Cardiac muscle cell (in vitro differentiated cells and primary cell): ENCODE data around the gene CLEC7A. TPM values are rescaled to one million over a fixed set of nuclear protein-coding genes. Genes with fewer than 3 reads are reported as not detected.

Source experiments
- polyA plus RNA-seq: library from polyadenylated mRNA; unstranded; fragments of >200 nt; fragmentation: Nextera tagmentation; extraction: Ambion mirVana; gene quantifications from 2 replicates; pipeline ENCODE4 v1.2.1, GENCODE V29; 2016
- total RNA-seq: library from RNA; depleted of rRNA; stranded (reverse); fragments of >200 nt; gene quantifications from 2 replicates; pipeline ENCODE4 v1.2.3, GENCODE V29; 2016

Gene CLEC7A
- total and polyA plus RNA-seq, 2 experiments from 2014 or later, result not detected

Other genes with a start within 250 kb of the CLEC7A start
- gene KLRF2, start 248.7 kb downstream of the CLEC7A start, total RNA-seq, result not detected in 2 replicates
- gene KLRF2, start 248.7 kb downstream of the CLEC7A start, polyA plus RNA-seq, result not detected in 2 replicates
- gene CLEC2A, start 197.8 kb downstream of the CLEC7A start, total RNA-seq, result not detected in 2 replicates
- not detected in 2 replicates for gene CLEC2A, start 197.8 kb downstream of the CLEC7A start, polyA plus RNA-seq
- not detected in 2 replicates for gene CLEC12A, start 158.8 kb downstream of the CLEC7A start, total RNA-seq
- gene CLEC12A, start 158.8 kb downstream of the CLEC7A start, polyA plus RNA-seq, result not detected in 2 replicates
- gene CLEC1B, start 131.1 kb downstream of the CLEC7A start, total RNA-seq, result 0.95 and 1.2 TPM in 2 replicates
- not detected in 2 replicates for gene CLEC1B, start 131.1 kb downstream of the CLEC7A start, polyA plus RNA-seq
- gene CLEC12B, start 119.6 kb downstream of the CLEC7A start, total RNA-seq, result not detected in 2 replicates
- not detected in 2 replicates for gene CLEC12B, start 119.6 kb downstream of the CLEC7A start, polyA plus RNA-seq
- gene CLEC9A, start 99.5 kb downstream of the CLEC7A start, total RNA-seq, result not detected in 2 replicates
- gene CLEC9A, start 99.5 kb downstream of the CLEC7A start, polyA plus RNA-seq, result not detected in 2 replicates
- not detected in 2 replicates for gene CLEC1A, start 31.2 kb downstream of the CLEC7A start, total RNA-seq
- gene CLEC1A, start 31.2 kb downstream of the CLEC7A start, polyA plus RNA-seq, result not detected in 2 replicates
- 0.11 TPM in 1 of 2 replicates, not detected in the other for gene OLR1, start 41.9 kb upstream of the CLEC7A start, total RNA-seq
- gene OLR1, start 41.9 kb upstream of the CLEC7A start, polyA plus RNA-seq, result 0.28 TPM in 1 of 2 replicates, not detected in the other
- gene TMEM52B, start 48.8 kb upstream of the CLEC7A start, total RNA-seq, result not detected in 2 replicates
- gene TMEM52B, start 48.8 kb upstream of the CLEC7A start, polyA plus RNA-seq, result not detected in 2 replicates
- 59.0 and 62.1 TPM in 2 replicates for gene GABARAPL1, start 82.7 kb upstream of the CLEC7A start, total RNA-seq
- 71.6 and 82.9 TPM in 2 replicates for gene GABARAPL1, start 82.7 kb upstream of the CLEC7A start, polyA plus RNA-seq
- 0.04 and 0.42 TPM in 2 replicates for gene KLRD1, start 177.7 kb upstream of the CLEC7A start, total RNA-seq
- 0.10 and 0.19 TPM in 2 replicates for gene KLRD1, start 177.7 kb upstream of the CLEC7A start, polyA plus RNA-seq